Esophagus muscularis mucosa (tissue), 3 donors: ENCODE results near the gene HS6ST3.
"Not testable (repeated sequence)": the region's sequence is repeated elsewhere in the genome, so short reads cannot be mapped to it uniquely, and the experiment has no call there.

ENCODE experiments used
- POLR2A ChIP-seq: fragments of 450-650 bp; IDR thresholded peaks from one replicate; pipeline ENCODE4 v1.6.1; 2017; ENCODE audit warnings: antibody characterized with exemption, moderate library complexity, mild to moderate bottlenecking, low read depth
- TF ChIP-seq, protein P1 (sequence below), 3 experiments: fragments of 200-600 bp in 2 of 3; fragments of 450-650 bp in 1 of 3; sonication (generic) in 2 of 3; IDR thresholded peaks; one replicate each; pipeline ENCODE4 v1.5.1; 2017 to 2019; ENCODE audit warnings: antibody characterized with exemption in 3 of 3, mild to moderate bottlenecking in 2 of 3, moderate library complexity in 1 of 3

DNA sequence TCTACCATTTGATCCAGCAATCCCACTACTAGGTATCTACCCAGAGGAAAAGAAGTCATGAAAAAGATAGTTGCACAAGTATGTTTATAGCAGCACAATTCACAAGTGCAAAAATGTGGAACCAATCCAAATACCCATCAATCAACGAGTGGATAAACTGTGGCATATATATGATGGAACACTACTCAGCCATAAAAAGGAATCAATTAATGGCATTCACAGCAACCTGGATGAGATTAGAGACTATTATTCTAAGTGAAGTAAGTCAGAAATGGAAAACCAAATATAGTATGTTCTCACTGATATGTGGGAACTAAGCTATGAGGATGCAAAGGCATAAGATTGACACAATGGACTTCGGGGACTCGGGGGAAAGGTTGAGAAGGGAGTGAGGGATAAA, 38.0 kb upstream of the HS6ST3 start:
- TF ChIP-seq POLR2A, result not testable (repeated sequence)
- TF ChIP-seq, protein P1, sequence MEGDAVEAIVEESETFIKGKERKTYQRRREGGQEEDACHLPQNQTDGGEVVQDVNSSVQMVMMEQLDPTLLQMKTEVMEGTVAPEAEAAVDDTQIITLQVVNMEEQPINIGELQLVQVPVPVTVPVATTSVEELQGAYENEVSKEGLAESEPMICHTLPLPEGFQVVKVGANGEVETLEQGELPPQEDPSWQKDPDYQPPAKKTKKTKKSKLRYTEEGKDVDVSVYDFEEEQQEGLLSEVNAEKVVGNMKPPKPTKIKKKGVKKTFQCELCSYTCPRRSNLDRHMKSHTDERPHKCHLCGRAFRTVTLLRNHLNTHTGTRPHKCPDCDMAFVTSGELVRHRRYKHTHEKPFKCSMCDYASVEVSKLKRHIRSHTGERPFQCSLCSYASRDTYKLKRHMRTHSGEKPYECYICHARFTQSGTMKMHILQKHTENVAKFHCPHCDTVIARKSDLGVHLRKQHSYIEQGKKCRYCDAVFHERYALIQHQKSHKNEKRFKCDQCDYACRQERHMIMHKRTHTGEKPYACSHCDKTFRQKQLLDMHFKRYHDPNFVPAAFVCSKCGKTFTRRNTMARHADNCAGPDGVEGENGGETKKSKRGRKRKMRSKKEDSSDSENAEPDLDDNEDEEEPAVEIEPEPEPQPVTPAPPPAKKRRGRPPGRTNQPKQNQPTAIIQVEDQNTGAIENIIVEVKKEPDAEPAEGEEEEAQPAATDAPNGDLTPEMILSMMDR (IDR thresholded peaks at IDR 0.05), result not testable (repeated sequence)
